Measurements from ENCODE around the gene SSBP4. TPM values are rescaled to one million over a fixed set of nuclear protein-coding genes. Genes with fewer than 3 reads are reported as not detected.

Gene SSBP4
- total RNA-seq, 1 donor from 2014 or later, result 74.7 TPM

Other genes starting within 250 kb of the SSBP4 start
- 32.3 TPM for gene IFI30, start 245.6 kb upstream of the SSBP4 start, total RNA-seq
- gene MPV17L2, start 226.2 kb upstream of the SSBP4 start, total RNA-seq, result 14.7 TPM
- gene RAB3A, start 215.4 kb upstream of the SSBP4 start, total RNA-seq, result 6.1 TPM
- gene PDE4C, start 193.0 kb upstream of the SSBP4 start, total RNA-seq, result 3.0 TPM
- gene IQCN, start 144.9 kb upstream of the SSBP4 start, total RNA-seq, result 5.9 TPM
- 94.9 TPM for gene JUND, start 137.8 kb upstream of the SSBP4 start, total RNA-seq
- 99.8 TPM for gene LSM4, start 96.3 kb upstream of the SSBP4 start, total RNA-seq
- gene PGPEP1, start 78.8 kb upstream of the SSBP4 start, total RNA-seq, result 48.5 TPM
- 84.1 TPM for gene GDF15, start 33.2 kb upstream of the SSBP4 start, total RNA-seq
- 3.6 TPM for gene LRRC25, start 21.8 kb upstream of the SSBP4 start, total RNA-seq
- gene ISYNA1, start 18.7 kb downstream of the SSBP4 start, total RNA-seq, result 116 TPM
- gene ELL, start 102.7 kb downstream of the SSBP4 start, total RNA-seq, result 29.2 TPM
- 162 TPM for gene FKBP8, start 124.2 kb downstream of the SSBP4 start, total RNA-seq
- gene KXD1, start 138.5 kb downstream of the SSBP4 start, total RNA-seq, result 79.5 TPM
- 1,235 TPM for gene UBA52, start 152.5 kb downstream of the SSBP4 start, total RNA-seq
- gene REX1BD, start 169.4 kb downstream of the SSBP4 start, total RNA-seq, result 62.1 TPM
- gene CRLF1, start 187.4 kb downstream of the SSBP4 start, total RNA-seq, result 7.8 TPM
- 1.3 TPM for gene TMEM59L, start 193.5 kb downstream of the SSBP4 start, total RNA-seq
- gene KLHL26, start 217.6 kb downstream of the SSBP4 start, total RNA-seq, result 14.9 TPM

Data from ureter (tissue), 1 donor.